Activated T-cell treated with anti-CD3 and anti-CD28 coated beads, Interleukin-2, amount 50 U/mL, for 72 hours (primary cell): ENCODE measurements around the gene PRKAB2. TPM values are rescaled to one million over a fixed set of nuclear protein-coding genes. Genes with fewer than 3 reads are reported as not detected.
A peak's percentile ranks its signal among the peaks of the same experiment; 100 is the strongest.
"Not testable (repeated sequence)": the region's sequence is repeated elsewhere in the genome, so short reads cannot be mapped to it uniquely, and the experiment has no call there.

Source experiments
- ATAC-seq, 2 donors: fragments of 150-1000 bp; cut with Tn5 transposase; replicated peaks in 1 of 2; 2 replicates each; pipeline ENCODE4 v1.10.0; 2021; ENCODE audit warnings: moderate library complexity in 2 of 2, mild to moderate bottlenecking in 1 of 2
- DNase-seq, 2 donors: peaks; one replicate each; pipeline ENCODE4 v3.0.0; 2021 to 2022; ENCODE audit warnings: mixed read lengths in 1 of 2
- H3K27ac Mint-ChIP-seq: one replicate; pipeline ENCODE4 v1.8.0; 2022; ENCODE audit warnings: mild to moderate bottlenecking, moderate library complexity, mixed read lengths
- H3K27me3 Mint-ChIP-seq: one replicate; pipeline ENCODE4 v1.8.0; 2022; ENCODE audit warnings: low read depth, mixed read lengths
- H3K36me3 Mint-ChIP-seq, 2 donors: one replicate each; pipeline ENCODE4 v1.8.0; 2022; ENCODE audit warnings: mixed read lengths in 2 of 2, mild to moderate bottlenecking in 1 of 2; ENCODE audit not compliant: insufficient read depth in 2 of 2
- H3K4me1 Mint-ChIP-seq: one replicate; pipeline ENCODE4 v1.8.0; 2022; ENCODE audit warnings: low read depth, mixed read lengths
- H3K4me3 Mint-ChIP-seq, 2 donors: one replicate each; pipeline ENCODE4 v1.8.0; 2022; ENCODE audit warnings: mild to moderate bottlenecking in 2 of 2, mixed read lengths in 2 of 2, moderate library complexity in 2 of 2
- H3K9me3 Mint-ChIP-seq, 2 donors: one replicate each; pipeline ENCODE4 v1.8.0; 2022; ENCODE audit warnings: mixed read lengths in 2 of 2
- total RNA-seq, 2 donors: library from RNA; stranded (reverse); gene quantifications; one replicate each; pipeline ENCODE4 v1.2.3, GENCODE V29; 2022

PRKAB2 gene
- total RNA-seq, 2 donors from 2014 or later: 10.8 to 11.3 TPM

DNA sequence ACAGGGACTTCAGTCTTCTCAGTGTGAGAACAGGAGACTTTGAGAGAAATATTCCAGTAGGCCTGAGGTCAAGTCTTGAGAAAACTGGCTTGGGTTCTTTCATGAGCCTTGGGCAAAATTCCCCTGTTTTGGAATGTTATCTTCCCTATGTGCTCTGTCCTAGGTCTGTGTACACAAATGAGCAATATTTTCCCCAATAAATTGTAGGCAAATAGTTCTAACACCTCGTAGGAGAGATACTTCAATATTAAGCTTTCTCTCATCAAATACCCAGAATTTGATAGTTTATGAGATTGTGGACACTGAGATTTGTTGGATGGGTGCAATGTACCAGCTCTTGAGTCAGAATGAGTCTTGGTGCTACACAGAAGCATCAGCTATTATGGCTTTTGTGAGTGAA lies 57.9 kb downstream of the PRKAB2 start:
- H3K27ac Mint-ChIP-seq: not testable (repeated sequence)

DNA sequence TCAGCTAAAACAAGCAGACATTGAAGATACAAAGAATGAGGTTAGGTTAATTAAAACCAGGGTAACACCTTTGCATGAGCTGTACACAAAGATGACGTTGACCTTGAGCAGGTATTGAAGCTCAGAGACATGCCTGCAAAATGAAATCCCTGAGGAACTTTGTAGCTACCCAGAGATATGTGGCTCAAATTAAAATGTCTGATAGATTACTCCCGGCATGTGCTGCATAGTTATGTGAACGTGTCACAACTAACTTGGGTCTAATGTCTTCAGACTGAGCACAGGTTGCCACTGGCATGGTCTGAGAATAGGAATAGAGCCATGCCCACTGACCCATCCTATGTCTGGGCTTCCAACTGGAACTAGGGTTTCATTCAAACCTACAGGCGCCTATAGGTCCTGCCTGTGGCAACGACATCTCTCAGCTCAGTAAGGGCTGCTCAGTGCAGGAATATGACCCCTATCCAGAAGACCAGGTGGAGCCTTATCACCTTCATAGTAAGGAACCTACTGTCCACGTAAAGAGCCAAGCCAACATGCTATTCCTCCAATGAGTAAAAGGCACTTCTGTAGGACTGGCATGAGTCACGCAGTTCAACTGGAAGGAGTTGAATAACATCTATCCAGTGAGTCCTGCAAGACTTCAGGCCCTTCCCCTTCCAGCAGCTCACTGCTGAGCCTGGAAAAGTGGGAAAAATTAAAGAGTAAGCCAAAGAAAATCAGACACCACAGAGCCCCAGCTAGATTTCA lies 60.7 kb downstream of the PRKAB2 start:
- H3K4me1 Mint-ChIP-seq: peaks cover 10% of the 10 kb centered on the region
- no peak for ATAC-seq

More for the DNA sequence above, 57.9 kb downstream of the PRKAB2 start:
- H3K36me3 Mint-ChIP-seq, H3K4me1 Mint-ChIP-seq, ATAC-seq, H3K4me3 Mint-ChIP-seq, DNase-seq, H3K9me3 Mint-ChIP-seq: not testable (repeated sequence)
- peaks cover 19% of the 10 kb centered on the region for H3K27me3 Mint-ChIP-seq

DNA sequence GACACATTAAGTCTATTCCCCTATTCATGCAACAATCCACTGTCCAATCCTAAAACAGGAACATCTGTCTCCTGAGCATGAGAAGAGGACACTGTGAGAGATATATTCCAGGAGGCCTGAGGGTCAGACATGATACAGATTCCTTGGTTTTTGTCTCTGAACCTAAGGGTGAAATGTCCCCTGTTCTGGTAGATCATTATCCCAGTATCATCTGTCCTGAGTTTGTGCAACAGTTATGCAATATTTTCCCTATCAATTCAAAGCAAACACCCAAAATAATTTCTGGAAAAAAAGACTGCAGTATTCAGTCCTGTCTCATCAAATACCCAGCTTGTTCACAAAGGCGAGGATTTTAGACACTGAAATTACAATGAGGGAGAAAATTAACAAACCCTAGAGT lies 61.4 kb downstream of the PRKAB2 start:
- H3K9me3 Mint-ChIP-seq: peaks cover 0 to 1% of the 10 kb centered on the region in 2 donors
- peaks cover 33% of the 10 kb centered on the region for H3K27me3 Mint-ChIP-seq
- DNase-seq (no peak), ATAC-seq (no peak)
- no peaks in the 10 kb centered on the region for H3K36me3 Mint-ChIP-seq
- H3K4me1 Mint-ChIP-seq: peaks cover 10% of the 10 kb centered on the region
- no peak overlapping the region for H3K4me3 Mint-ChIP-seq
- H3K27ac Mint-ChIP-seq: no peak overlapping the region

More for the DNA sequence above, 60.7 kb downstream of the PRKAB2 start:
- Mint-ChIP-seq H3K27ac (no peak overlapping the region), H3K4me3 (no peak overlapping the region), H3K36me3 (no peaks in the 10 kb centered on the region), H3K27me3 (peaks cover 33% of the 10 kb centered on the region), H3K9me3 (peaks cover 0 to 1% of the 10 kb centered on the region in 2 donors)
- DNase-seq: no peak

DNA sequence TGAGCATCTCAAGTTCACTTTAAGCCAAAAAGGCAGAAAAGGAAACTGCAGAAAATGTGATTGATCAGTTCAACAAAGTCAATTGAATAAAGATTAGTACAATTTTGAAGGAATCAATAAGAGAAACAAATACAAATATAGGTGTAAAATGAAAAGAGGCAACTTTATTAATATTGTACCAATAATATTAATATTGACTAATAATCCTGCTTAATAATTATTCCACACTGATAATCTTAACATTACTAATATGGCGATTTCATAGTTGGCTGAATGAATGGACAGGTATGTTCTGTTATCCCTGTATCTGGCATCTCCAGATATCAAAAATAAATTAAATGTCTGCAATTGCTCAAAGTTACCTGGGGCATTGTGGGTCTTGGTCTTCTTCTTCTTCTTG lies 61.8 kb downstream of the PRKAB2 start:
- Mint-ChIP-seq H3K27me3 (peaks cover 33% of the 10 kb centered on the region), H3K9me3 (peaks cover 0 to 1% of the 10 kb centered on the region in 2 donors), H3K27ac (no peak overlapping the region), H3K4me3 (no peak overlapping the region), H3K36me3 (no peaks in the 10 kb centered on the region), H3K4me1 (peaks cover 10% of the 10 kb centered on the region)
- DNase-seq: no peak
- ATAC-seq: no peak

DNA sequence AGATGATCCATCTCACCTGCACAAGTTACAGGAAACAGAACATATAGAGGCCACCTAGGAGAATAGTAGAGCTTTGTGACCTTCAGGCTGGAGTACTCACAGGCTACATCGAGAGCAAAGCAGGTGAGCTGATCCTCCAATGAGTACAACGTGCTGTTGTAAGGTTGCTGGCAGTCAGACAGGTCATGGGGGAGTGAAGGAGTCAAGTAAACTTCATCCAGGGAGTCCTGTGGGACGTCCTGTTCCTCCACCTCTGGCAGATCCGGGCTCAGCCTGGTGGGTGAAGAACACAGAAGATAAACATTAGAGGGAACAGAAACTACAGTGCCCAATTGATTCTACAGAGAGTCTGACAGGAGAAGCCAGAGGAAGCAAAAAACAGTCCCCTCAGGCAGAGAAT lies 62.5 kb downstream of the PRKAB2 start:
- H3K27me3 Mint-ChIP-seq: peaks cover 33% of the 10 kb centered on the region
- ATAC-seq (no peak), DNase-seq (no peak)
- H3K4me1 Mint-ChIP-seq: peaks cover 10% of the 10 kb centered on the region
- H3K9me3 Mint-ChIP-seq: peaks cover 0 to 1% of the 10 kb centered on the region in 2 donors
- H3K27ac Mint-ChIP-seq: no peak overlapping the region
- no peaks in the 10 kb centered on the region for H3K36me3 Mint-ChIP-seq
- no peak overlapping the region for H3K4me3 Mint-ChIP-seq

DNA sequence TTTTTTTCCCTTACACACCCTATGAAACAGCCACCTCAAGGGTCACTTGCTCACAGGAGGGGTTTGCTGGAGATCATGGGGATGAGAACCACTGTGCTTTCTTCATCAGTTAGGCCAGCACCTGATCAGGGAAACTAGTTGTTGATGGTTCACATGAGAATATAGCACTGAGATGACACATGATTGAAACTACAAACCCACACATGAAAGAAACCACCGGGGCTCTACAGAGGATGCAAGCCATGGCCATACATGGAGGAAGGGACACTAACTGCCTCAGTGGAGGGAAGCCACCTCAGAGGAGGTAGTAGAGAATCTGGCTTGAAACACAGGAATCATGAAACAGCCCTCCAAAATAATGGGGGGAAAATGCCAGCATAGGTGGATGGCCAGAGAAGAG lies 63.2 kb downstream of the PRKAB2 start:
- Mint-ChIP-seq H3K9me3 (peaks cover 0 to 1% of the 10 kb centered on the region in 2 donors), H3K4me3 (no peak overlapping the region), H3K27ac (no peak overlapping the region), H3K36me3 (no peaks in the 10 kb centered on the region), H3K27me3 (peaks cover 33% of the 10 kb centered on the region), H3K4me1 (peaks cover 10% of the 10 kb centered on the region)
- DNase-seq (no peak), ATAC-seq (peak; percentile 63 to 75)

DNA sequence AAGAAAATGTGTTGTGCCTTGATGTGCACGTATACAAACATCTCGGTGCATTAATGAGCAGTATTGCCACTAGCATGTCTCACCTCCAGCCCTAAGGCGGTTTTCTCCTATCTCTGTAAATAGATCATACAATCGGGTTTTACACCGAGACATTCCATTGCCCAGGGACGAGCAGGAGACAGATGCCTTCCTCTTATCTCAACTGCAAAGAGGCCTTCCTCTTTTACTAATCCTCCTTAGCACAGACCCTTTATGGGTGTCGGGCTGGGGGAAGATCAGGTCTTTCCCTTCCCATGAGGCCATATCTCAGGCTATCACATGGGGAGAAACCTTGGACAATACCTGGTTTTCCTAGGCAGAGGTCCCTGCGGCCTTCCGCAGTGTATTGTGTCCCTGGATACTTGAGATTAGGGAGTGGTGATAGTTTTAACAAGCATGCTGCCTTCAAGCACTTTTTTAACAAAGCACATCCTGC lies 65.8 kb downstream of the PRKAB2 start:
- H3K36me3 Mint-ChIP-seq, ATAC-seq: not testable (repeated sequence)
- H3K27me3 Mint-ChIP-seq: peaks cover 43% of the 10 kb centered on the region

DNA sequence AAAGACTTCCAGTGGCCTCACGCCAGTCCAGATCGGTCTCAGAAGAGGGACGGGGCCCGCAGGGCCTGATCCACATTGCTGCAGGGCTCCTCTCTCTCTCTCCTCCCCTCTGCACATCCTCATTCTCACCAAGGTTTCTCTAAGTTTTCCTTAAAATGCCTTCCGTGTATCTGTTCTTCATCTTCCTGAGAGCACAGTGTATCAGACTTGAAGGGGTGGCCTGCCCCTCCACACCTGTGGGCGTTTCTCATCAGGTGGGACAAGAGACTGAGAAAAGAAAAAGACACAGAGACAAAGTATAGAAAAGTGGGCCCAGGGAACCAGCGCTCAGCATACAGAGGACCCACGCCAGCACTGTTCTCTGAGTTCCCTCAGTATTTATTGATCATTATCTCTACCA lies 66.4 kb downstream of the PRKAB2 start:
- ATAC-seq (no peak), DNase-seq (no peak)
- H3K27ac Mint-ChIP-seq: no peak overlapping the region
- H3K9me3 Mint-ChIP-seq: peaks cover 0 to 1% of the 10 kb centered on the region in 2 donors
- H3K4me1 Mint-ChIP-seq: peaks cover 10% of the 10 kb centered on the region
- H3K36me3 Mint-ChIP-seq: no peaks in the 10 kb centered on the region
- H3K4me3 Mint-ChIP-seq: no peak overlapping the region
- H3K27me3 Mint-ChIP-seq: peaks cover 42% of the 10 kb centered on the region

More for the DNA sequence above, 65.8 kb downstream of the PRKAB2 start:
- not testable (repeated sequence) for H3K9me3 Mint-ChIP-seq, H3K4me3 Mint-ChIP-seq, DNase-seq, H3K27ac Mint-ChIP-seq
- H3K4me1 Mint-ChIP-seq: peaks cover 10% of the 10 kb centered on the region

Other genes with a start within 250 kb of the PRKAB2 start
- gene NBPF12, start 234.1 kb downstream of the PRKAB2 start, total RNA-seq: 10 to 100 TPM; 15.4 to 18.0 TPM
- gene FMO5, start 52.9 kb upstream of the PRKAB2 start, total RNA-seq: under 1 TPM; 0.46 to 0.82 TPM
- gene CHD1L, start 70.2 kb upstream of the PRKAB2 start, total RNA-seq: 10 to 100 TPM; 40.7 to 53.8 TPM